DOHH2 (cell line): ENCODE results near the gene ATP4A.

ENCODE experiments used
- H3F3A ChIP-seq: fragments of 200-600 bp; sonication (generic), shearing (Covaris generic); 2 replicates; pipeline ENCODE4 v1.6.0; 2016; ENCODE audit warnings: antibody characterized with exemption, mild to moderate bottlenecking; ENCODE audit not compliant: control insufficient read depth, insufficient read depth
- H3K27ac ChIP-seq: fragments of 200-600 bp; sonication (generic); 2 replicates; pipeline ENCODE4 v1.5.1; 2014; ENCODE audit warnings: low read depth, mild to moderate bottlenecking, low read length, moderate library complexity
- H3K27me3 ChIP-seq: fragments of 200-600 bp; sonication (generic); 2 replicates; pipeline ENCODE4 v1.6.1; 2014; ENCODE audit warnings: mild to moderate bottlenecking, low read length, mixed read lengths; ENCODE audit not compliant: control insufficient read depth
- H3K36me3 ChIP-seq: fragments of 200-600 bp; sonication (generic); 2 replicates; pipeline ENCODE4 v1.6.1; 2014; ENCODE audit warnings: mild to moderate bottlenecking, low read length, moderate library complexity, mixed read lengths; ENCODE audit not compliant: control insufficient read depth
- H3K4me1 ChIP-seq: fragments of 200-600 bp; sonication (generic); 2 replicates; pipeline ENCODE4 v1.6.1; 2014; ENCODE audit warnings: mild to moderate bottlenecking, low read length, mixed read lengths; ENCODE audit not compliant: control insufficient read depth
- H3K4me2 ChIP-seq: fragments of 200-600 bp; sonication (generic); 2 replicates; pipeline ENCODE4 v1.6.0; 2014; ENCODE audit warnings: mild to moderate bottlenecking, low read length, moderate library complexity
- H3K4me3 ChIP-seq: fragments of 200-600 bp; sonication (generic); 2 replicates; pipeline ENCODE4 v1.5.1; 2014; ENCODE audit warnings: mild to moderate bottlenecking, low read length, mixed read lengths
- H3K79me2 ChIP-seq: fragments of 200-600 bp; sonication (generic); 2 replicates; pipeline ENCODE4 v1.6.1; 2014; ENCODE audit warnings: mild to moderate bottlenecking, low read length, mixed read lengths; ENCODE audit not compliant: control insufficient read depth
- H3K9me2 ChIP-seq: fragments of 200-600 bp; sonication (generic); replicated peaks from 2 replicates; pipeline ENCODE4 v1.6.1; 2014; ENCODE audit warnings: mild to moderate bottlenecking, low read length, mixed read lengths; ENCODE audit not compliant: control insufficient read depth
- H3K9me3 ChIP-seq: fragments of 200-600 bp; sonication (generic); 2 replicates; pipeline ENCODE4 v1.6.1; 2014; ENCODE audit warnings: antibody characterized with exemption, low read length, mixed read lengths; ENCODE audit not compliant: control insufficient read depth, insufficient read depth
- H4K20me1 ChIP-seq: fragments of 200-600 bp; sonication (generic); 2 replicates; pipeline ENCODE4 v1.6.0; 2014; ENCODE audit warnings: low read depth, mild to moderate bottlenecking, antibody characterized with exemption, low read length, moderate library complexity; ENCODE audit not compliant: control insufficient read depth, insufficient read depth
- CTCF ChIP-seq: fragments of 200-600 bp; sonication (generic); IDR thresholded peaks from one replicate; pipeline ENCODE4 v1.5.1; 2014; ENCODE audit warnings: antibody characterized with exemption, mild to moderate bottlenecking, low read depth, low read length; ENCODE audit not compliant: poor library complexity, severe bottlenecking
- EZH2phosphoT487 ChIP-seq: fragments of 200-600 bp; sonication (generic); IDR thresholded peaks from 2 replicates; pipeline ENCODE4 v1.6.1; 2017; ENCODE audit warnings: borderline replicate concordance, mild to moderate bottlenecking, antibody characterized with exemption, low read length, moderate library complexity, mixed read lengths

ATP4A gene

GRCh38 chr19:35558400-35559280, 4.8 kb downstream of the ATP4A start:
- no peaks in the 10 kb centered on the region for H3K9me3 ChIP-seq
- H3K36me3 ChIP-seq: no peaks in the 10 kb centered on the region
- no peaks in the 10 kb centered on the region for H3F3A ChIP-seq
- H3K27ac ChIP-seq: no peak overlapping the region
- H3K4me3 ChIP-seq: no peak overlapping the region
- H3K27me3 ChIP-seq: peaks cover 17% of the 10 kb centered on the region
- H3K4me2 ChIP-seq: peak overlapping the region; percentile 21
- no peak for TF ChIP-seq CTCF
- no peak for TF ChIP-seq EZH2phosphoT487
- H4K20me1 ChIP-seq: no peaks in the 10 kb centered on the region; the same call in 1 of the 2 replicates
- H3K4me1 ChIP-seq: peaks cover 11% of the 10 kb centered on the region
- no peaks in the 10 kb centered on the region for H3K9me2 ChIP-seq
- no peaks in the 10 kb centered on the region for H3K79me2 ChIP-seq

- no peaks in the 10 kb centered on the region for H3K79me2 ChIP-seq
- H3K4me3 ChIP-seq: no peak overlapping the region
These were observed 5.7 kb downstream of the ATP4A start for GRCh38 chr19:35557539-35558399.

GRCh38 chr19:35556846-35557538, 6.5 kb downstream of the ATP4A start:
- H3K4me3 ChIP-seq: no peak overlapping the region
- H3K27ac ChIP-seq: no peak overlapping the region
- H3K79me2 ChIP-seq: no peaks in the 10 kb centered on the region
- no peaks in the 10 kb centered on the region for H3F3A ChIP-seq
- no peaks in the 10 kb centered on the region for H3K9me2 ChIP-seq
- H4K20me1 ChIP-seq: no peaks in the 10 kb centered on the region; the same call in 1 of the 2 replicates
- H3K36me3 ChIP-seq: no peaks in the 10 kb centered on the region
- no peak for TF ChIP-seq EZH2phosphoT487
- TF ChIP-seq CTCF: no peak
- peaks cover 17% of the 10 kb centered on the region for H3K27me3 ChIP-seq
- H3K4me2 ChIP-seq: no peak overlapping the region
- peaks cover 11% of the 10 kb centered on the region for H3K4me1 ChIP-seq
- H3K9me3 ChIP-seq: no peaks in the 10 kb centered on the region

More at GRCh38 chr19:35557539-35558399, 5.7 kb downstream of the ATP4A start:
- Histone ChIP-seq H3K4me1 (peaks cover 11% of the 10 kb centered on the region), H3K9me2 (no peaks in the 10 kb centered on the region), H4K20me1 (no peaks in the 10 kb centered on the region; the same call in 1 of the 2 replicates), H3F3A (no peaks in the 10 kb centered on the region), H3K36me3 (no peaks in the 10 kb centered on the region), H3K9me3 (no peaks in the 10 kb centered on the region), H3K27ac (no peak overlapping the region), H3K27me3 (peaks cover 17% of the 10 kb centered on the region), H3K4me2 (no peak overlapping the region)
- TF ChIP-seq CTCF: no peak
- no peak for TF ChIP-seq EZH2phosphoT487
